Activated CD8-positive, alpha-beta memory T cell treated with anti-CD3 and anti-CD28 coated beads, Interleukin-2, amount 50 U/mL, for 24 hours (primary cell): ENCODE data around the gene NFATC1.

Experiments used
- DNase-seq: peaks from one replicate; pipeline ENCODE4 v3.0.0-alpha.2; 2020; ENCODE audit errors: extremely low read depth

Gene NFATC1

DNA sequence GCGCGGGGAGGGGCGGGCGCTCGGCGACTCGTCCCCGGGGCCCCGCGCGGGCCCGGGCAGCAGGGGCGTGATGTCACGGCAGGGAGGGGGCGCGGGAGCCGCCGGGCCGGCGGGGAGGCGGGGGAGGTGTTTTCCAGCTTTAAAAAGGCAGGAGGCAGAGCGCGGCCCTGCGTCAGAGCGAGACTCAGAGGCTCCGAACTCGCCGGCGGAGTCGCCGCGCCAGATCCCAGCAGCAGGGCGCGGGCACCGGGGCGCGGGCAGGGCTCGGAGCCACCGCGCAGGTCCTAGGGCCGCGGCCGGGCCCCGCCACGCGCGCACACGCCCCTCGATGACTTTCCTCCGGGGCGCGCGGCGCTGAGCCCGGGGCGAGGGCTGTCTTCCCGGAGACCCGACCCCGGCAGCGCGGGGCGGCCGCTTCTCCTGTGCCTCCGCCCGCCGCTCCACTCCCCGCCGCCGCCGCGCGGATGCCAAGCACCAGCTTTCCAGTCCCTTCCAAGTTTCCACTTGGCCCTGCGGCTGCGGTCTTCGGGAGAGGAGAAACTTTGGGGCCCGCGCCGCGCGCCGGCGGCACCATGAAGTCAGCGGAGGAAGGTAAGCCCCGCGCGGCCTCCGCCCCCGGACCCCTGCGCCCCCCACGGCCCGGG is at the start of gene NFATC1:
TSS of gene NFATC1 (plus strand) at position 170 of the 644 bp plus-strand sequence. CDS start at position 465, 295 bp downstream.
- DNase-seq, result peak; percentile 60

DNA sequence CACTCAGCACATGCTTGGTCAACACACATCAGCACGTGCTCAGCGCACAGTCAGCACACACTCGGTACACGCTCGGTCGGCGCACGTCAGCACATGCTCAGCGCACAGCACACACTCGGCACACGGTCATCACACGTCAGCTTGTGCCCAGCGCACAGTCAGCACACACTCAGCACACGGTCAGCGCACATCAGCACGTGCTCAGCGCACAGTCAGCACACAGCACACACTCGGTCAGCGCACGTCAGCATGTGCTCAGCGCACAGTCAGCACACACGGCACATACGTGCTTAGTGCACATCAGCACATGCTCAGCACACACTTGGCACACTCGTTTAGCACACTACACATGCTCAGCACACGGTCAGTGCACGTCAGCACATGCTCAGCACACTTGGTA is 49.7 kb upstream of the NFATC1 start:
- no peak for DNase-seq

DNA sequence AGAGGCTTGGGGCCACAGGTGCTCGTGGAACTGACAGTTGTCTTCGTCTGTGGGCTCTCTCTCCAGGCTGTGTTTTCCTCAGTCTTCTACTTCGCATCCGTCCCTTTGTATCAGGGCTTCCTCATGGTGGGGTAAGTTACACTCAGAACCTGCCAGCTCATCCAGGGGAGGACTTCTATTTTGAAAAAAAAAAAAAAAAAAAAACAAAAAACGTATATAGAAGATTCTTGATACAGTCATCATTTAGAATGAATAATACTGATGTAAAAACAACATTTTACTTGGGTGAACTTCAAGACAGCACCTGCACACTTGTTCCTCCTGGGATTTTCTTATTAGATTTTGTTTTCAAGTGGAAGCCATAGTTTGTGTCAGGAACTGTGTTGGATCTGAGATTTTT is 47.7 kb upstream of the NFATC1 start:
- no peak for DNase-seq

DNA sequence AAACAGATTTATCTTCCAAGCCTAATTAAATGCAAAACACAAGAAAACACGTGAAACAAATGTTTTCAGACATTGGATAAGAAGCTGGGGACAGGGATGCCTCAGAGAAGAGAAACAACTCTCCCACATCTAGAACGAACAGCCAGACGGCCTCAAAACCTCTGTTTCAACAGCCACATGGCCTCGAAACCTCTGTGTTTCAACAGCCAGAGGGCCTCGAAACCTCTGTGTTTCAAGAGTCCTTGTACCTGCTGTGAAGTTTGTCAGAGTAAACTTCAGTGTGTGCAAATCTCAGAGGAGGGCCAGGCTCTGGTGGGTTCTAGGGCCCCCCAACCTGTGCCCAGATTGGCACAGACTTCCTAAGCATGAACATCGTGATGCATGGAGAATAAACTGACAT is 43.3 kb upstream of the NFATC1 start:
- DNase-seq, result no peak

DNA sequence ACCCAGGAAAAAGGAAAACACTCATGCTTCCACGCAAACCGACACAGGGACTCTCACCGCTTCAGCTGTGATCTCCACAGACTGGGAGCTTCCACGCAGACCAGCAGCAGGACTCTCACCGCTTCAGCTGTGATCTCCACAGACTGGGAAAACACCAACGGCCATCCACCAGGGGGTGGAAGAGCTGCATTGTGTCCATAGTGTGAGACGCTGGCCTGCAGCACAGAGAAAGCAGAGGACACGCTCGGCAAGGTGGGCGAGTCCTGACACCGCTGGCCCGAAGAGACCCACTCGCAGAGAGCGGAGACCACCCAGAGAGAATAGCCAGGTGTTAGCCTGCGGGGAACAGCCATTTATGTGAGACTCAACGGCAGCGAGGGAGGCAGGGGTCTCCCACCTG is 42.5 kb upstream of the NFATC1 start:
- DNase-seq, result no peak

DNA sequence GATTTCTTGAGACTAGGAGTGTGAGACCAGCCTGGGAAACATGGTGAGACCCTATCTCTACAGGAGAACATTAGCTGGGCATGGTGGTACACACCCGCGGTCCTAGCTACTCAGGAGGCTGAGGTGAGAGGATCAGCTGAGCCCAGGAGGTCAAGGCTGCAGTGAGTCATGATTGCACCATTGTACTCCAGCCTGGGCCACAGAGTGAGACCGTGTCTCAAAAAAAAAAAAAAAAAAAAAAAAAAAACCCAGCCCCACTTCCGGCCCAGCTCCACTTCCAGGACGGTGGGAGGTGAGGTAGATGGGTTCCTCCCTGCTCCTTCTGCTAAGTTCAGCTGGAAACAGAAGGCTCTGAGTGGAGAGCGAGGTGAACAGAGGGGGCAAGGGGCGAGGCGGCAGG is 41.4 kb upstream of the NFATC1 start:
- no peak for DNase-seq

DNA sequence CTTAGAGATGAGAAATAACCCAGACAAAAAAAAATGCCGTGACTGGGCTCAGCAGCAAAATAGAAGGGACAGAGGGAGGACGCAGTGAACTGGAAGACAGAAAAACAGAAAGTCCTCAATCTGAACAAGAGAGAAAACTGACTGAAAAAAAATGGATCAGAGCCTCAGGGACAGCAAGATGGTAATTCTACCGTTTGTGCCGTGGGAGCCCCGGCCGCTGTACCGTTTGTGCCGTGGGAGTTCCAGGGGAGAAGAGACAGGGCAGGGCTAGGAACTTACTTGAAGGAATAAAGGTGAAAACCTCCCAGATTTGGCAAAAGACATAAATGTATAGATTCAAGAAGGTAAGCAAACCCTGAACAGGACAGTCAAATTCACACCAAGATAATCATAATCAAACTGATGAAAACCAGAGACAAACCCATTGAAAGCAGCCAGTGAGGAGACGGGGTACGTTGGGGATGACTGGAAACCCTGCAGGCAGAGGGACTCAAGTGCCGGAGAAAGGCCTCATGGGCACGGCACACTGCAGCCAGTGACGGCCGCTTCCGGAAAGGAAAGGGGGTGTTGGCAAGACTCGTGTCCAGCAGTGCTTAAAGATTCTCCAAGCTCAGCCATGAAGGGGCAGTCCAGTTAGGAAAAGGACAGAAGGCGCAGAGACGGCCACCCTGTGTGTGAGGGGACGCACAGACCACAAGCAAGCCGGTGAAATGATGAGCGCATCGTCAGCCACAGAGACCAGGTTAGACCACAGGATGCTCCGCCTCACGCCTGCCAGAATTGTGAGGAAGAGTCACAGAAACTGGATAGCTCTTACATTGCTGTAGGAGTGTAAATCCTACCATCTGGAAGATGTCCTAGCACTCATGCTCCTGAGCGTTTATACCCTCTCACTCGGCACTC is 40.0 kb upstream of the NFATC1 start:
- DNase-seq, result no peak

DNA sequence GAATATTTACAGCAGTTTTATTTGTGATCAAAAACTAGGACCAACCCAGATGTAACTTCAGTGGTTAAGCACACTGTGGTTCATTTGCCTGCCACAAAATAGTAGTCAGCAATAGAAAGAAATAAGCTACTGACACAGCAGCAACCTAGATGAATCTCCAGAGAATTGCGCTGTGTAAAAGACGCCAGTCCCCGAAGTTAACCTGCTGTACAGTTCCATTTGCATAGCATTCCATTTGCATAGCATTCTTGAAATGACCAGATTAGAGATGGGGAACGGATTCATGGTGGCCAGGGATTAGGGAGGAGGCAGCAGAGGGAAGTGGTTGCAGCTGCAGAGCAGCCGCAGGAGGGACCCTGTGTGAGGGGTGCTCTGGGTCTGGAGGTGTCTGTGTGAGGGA is 39.3 kb upstream of the NFATC1 start:
- no peak for DNase-seq

DNA sequence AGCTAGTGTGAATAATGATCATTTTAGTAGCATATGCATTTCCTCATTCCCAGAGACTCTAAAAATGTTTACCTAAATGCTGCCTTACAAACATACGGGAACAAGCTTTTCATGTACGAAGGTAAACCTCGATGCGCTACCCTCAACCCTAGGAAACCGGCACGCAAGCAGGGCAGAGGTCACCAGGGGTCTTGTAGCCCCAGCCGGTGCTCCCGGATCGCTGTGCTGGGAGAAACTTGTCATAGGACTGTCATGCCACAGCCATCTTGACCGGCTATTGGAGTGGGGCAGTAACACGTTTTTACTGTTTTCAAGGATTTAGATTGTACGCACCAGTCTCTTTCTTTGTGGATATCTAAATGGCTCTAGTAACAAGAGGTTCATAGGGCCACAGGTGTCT is 34.8 kb upstream of the NFATC1 start:
- DNase-seq, result no peak

DNA sequence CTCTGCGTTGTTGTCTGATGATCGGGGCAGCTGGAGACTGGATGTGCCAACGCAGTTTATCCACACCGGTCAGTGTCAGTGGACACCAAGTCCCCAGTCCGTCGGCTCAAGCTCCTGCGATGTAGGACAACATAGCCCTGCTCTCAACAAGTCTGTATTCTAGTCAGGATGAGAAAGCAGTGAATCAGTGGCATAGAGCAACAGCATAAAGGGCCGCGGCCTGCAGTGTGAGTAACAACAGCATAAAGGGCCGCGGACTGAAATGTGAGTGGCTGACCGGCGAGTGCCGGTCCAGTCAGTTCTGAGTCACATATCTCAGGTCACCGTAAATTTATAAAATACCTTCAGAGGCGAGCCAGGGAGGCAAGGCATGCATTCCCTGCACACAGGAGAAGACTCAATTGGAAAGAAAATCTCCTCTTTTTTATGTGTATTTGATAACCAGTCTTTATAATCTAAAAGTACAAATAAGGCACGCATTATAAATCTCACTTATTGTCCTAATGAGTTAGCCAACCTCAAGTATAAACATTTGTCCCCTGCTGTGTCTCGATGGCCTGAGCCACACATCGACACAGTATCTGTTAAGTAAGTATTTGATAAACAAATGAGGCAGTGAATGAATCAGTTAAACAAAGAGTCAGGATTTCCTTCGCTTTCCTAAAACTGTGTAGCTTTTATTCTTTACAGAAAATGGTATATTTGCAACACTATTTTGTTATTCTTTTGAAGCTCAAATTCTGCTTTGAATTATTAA is 33.8 kb upstream of the NFATC1 start:
- no peak for DNase-seq

DNA sequence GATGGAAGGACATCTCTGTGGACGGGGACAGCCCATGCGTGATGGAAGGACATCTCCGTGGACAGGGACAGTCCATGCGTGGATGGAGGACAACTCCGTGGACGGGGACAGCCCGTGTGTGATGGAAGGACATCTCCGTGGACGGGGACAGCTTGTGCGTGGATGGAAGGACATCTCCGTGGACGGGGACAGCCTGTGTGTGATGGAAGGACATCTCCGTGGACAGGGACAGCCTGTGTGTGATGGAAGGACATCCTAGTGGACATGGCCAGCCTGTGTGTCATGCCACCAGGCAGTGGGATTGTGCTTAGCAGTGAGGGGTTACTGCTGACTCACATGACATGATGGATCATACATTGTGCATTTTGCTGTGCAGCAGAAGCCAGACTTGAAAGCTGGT is 30.0 kb upstream of the NFATC1 start:
- DNase-seq, result no peak

DNA sequence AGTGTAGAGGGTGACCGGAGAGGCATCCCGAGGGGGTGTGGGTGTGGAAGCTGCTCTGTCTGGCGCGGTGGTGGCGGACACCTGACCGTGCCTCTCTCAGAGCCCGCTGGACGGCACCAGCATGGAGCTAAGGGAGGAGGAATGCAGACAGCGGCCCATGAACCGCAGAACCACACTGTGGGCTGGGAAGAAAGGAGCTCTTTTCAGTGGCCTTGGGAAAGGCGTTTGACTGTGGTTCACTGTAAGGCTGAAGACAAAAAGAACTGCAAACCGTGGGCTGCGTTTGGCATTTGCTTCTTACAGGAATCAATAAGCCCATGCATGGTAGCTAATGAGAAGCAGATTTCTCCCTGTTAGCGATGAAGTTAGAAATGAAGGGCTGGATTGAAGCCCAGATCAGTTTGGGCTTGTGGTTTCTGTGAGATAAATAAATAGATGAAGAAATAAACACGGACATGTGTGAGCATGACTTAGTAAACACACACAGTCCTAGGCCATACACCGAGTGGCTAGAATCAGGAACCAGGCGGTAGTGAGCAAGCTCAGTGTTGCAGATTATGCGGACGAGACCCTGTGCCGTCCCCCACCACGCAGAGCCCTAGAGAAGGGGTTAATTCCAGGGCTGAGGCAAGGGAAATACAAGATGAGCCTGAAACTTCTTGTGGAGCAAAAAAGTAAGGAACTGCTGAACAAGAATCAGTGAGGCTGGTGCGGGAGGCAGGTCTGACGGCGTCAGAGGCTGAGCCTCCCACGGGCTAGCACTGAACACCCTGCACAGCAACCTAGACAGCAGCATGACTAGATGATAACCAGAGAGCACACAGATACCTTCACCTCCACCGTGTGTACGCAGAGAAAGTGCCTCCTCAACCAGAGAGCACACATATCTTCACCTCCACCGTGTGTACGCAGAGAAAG is 29.3 kb upstream of the NFATC1 start:
- DNase-seq, result no peak

DNA sequence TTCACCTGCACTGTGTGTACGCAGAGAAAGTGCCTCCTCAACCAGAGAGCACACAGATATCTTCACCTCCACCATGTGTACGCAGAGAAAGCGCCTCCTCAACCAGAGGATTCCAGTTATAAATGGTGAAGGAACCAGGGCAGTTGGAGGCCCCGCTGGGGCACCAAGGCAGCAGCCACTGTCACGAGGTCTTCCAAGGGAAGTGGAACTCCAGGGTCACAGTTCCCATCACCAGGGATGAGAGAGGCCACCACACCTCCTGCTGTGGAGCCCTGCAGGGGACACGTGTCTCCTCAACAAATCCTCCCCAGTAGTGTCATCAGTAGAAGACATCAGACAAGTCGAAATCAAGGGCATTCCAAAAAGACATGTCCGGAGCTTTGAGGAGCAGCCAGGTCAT is 28.2 kb upstream of the NFATC1 start:
- no peak for DNase-seq

DNA sequence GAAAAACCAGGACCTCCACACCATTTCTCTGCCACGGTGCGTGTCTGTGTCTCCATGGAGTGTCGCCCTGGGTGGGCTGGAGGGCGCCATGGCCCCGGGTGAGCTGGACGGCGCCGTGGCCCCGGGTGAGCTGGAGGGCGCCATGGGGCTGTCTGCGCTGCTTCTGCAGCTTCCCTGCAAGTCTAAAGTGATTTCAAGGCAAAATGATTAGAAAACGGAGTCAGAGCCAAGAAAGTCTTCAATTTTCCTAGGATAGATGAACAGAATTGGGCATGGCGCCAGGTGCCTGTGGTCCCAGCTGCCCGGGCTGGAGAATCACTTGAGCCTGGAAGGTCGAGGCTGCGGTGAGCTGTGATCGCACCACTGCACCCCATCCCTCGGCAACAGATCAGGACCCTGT is 27.7 kb upstream of the NFATC1 start:
- DNase-seq, result no peak

DNA sequence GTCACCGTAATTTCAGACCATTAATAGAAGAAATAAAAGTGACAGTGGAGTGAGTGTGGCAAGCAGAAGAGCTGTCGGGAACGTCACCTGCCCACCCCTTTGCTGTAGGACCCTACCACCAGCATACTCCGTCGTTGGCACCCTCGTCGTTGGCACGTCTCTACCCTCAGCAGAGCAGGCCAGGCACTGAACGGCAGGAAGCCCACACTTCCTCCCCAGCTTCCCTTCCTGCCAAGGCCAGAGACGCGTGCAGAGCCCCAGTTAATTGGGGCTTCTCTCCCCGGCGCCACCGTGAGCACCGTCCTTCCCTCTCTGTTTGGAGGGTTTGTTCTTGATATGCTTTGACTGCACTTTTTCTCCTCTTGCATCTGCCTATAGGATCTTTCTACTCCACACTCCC is 27.0 kb upstream of the NFATC1 start:
- no peak for DNase-seq

DNA sequence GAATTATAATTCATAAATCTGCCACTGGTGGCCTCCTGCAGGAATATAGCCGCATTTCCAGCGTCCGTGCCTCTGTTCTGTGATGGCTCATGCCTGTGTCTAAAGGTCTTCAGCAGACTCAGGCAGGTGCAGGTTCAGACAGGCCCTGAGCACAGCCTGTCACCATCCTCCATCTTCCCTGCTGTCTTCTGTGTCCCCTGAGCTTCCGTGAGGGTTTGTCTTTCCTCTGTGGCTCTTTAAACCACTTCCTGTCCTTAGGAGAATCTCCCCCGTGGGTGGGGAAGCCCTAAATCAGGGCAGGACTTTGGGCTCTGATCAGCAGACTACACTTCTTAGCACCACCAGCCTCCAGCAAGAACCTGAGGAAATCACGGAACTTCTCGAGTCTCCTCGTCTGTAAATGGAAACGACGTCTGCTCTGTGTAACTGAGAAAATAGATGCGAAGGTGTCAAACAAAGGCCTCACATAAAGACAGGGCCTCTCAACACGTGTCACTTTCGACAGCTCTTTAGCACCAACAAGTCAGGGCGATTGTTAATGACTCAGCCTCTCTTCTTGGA is 24.1 kb upstream of the NFATC1 start:
- DNase-seq, result no peak

DNA sequence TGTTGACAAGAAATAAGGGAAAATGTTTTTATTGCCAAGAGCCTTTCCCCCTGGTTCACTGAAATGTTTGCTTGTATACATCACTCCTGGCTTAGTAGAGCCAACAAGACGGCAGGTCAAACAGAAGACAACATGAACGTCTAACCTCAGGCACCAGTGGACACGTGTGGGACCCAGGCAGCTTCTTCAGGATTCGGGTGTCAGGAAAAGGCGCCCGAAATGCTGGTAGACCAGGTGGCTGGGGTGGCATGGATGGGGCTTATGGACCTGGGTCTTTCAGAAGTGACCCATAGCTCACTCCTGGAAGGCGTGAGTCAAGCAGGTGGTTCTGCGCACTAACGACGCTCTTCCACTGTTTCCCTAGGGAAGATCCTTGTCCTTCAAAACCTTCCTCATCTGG is 23.3 kb upstream of the NFATC1 start:
- DNase-seq, result no peak

DNA sequence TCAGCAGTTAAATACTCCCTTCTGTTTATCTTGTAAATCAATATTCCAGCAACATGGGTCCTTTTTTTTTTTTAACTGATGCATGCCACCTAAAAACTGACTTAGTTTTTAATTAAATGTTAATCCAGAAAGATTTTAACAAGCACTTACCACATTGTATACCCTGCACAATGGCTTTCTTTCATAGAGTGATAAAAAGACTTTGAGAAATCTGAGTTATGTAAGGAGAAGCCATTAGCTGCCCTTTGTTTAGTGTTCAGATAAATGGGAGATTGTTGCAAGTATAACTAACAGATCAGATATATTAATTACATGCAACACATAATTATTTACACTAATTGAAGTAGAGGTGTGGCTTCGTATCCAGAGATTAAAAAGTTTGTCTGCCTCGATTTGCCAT is 22.7 kb upstream of the NFATC1 start:
- no peak for DNase-seq

DNA sequence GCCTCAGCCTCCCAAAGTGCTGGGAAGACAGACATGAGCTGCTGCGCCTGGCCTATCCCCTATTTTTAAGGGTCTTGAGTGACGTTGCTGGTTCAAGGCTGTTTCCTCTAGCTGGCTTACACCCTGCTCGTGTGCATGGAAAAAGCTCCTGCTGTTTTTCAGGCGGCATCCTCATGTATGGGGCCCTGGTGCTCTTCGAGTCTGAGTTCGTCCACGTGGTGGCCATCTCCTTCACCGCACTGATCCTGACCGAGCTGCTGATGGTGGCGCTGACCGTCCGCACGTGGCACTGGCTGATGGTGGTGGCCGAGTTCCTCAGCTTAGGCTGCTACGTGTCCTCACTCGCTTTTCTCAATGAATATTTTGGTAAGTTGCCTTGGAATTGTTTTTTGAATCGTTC is 22.0 kb upstream of the NFATC1 start:
- DNase-seq, result no peak

DNA sequence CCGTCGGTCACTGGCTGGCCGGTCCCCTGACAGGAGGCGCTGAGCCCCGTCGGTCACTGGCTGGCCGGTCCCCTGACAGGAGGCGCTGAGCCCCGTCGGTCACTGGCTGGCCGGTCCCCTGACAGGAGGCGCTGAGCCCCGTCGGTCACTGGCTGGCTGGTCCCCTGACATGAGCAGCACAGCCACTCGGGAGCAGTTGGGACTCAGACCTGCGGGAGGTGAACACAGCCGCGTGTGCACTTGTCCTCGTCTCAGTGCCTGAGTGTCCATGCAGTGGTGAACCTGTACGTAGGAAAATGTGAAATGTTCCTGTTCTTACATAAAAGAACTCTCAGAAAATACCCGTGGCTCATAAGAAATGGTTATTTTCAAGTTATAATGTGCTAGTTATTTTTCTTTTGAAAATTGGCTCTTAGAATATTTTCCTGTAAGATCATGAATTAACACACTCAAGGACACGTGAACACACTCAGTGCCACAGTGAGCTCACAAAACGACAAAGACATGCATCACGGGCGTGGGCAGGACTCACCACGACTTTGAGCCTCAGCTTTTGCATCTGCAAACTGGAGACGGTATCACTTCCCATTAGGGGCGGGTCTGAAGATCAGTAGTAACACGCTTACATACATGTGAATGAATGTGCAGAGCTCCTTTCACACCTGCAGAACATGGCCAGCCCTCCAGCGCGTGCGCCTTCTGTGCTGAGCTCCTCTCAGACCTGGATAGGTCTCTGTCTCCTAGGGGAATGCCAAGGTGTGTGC is 21.1 kb upstream of the NFATC1 start:
- no peak for DNase-seq
